ENCODE results near the gene ERCC5.

The ERCC5 gene

DNA sequence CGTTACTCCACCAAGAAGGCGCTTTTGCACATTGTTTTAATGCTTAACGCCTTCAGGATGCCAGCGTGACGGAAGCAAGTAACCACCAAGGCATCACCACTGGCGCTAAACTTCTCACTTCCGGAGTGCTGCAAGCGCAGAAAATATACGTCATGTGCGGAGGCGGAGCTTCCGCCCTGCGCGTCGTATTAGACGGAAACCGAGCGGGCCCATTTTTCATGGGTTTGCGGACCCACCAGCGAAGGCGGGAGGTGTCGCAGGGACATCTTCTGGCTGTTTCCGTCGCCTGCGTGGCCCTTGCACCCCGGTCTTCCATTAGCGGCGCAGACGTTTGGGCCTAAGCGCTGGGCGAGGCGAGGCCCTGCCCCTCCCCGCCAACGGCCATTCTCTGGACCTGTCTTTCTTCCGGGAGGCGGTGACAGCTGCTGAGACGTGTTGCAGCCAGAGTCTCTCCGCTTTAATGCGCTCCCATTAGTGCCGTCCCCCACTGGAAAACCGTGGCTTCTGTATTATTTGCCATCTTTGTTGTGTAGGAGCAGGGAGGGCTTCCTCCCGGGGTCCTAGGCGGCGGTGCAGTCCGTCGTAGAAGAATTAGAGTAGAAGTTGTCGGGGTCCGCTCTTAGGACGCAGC lies at the start of gene ERCC5:
Gene ERCC5, plus strand, starts transcription at position 403 of the 631 bp plus-strand sequence. CDS start 235 bp downstream, outside the sequence.
- DNase-seq, result peak; percentile 86 to 90

DNA sequence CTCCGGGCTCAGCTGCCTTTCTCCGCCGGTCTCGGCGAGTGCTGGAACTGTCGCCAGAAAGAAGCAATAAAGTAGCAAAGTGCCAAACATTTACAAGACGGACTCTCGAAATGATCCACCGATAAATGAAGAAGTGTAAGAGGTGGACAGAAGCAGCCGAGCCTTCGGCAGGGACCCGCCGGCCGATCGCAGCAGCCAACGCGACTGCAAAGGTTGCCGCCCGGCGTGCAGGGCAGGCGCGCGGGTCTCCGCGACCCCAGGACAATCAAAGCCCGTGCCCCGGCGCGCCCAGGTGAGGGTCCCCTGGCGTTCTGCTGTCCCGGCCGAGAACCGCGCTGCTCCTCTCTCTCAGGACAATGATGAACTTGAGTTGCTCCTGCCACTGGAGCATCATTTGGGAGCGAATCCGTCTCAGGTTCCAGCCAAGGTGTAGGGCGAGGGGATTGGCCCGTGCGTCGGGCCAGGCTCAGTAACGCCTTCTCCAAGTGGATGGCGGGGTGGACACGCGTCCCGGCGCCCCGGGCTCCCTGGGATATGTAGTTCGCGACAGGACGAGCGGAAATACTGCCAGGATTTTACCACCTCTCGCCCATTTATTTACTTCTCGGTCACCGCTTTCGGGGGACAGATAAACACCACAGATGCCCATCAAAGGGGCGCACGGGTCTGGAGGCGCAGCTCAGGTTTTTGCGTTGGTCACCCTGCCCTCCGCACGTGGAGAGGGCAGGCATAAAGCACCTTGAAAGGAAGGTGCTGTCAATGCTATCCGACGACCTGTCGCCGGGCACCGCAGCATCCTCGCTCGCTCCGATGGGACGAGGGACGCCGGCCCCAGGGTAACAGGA lies 47.0 kb upstream of the ERCC5 start, which contains the start of the genes BIVM and POGLUT2:
Gene BIVM, plus strand, starts transcription at position 539 of the 845 bp plus-strand sequence. CDS start 8,149 bp downstream, outside the sequence.
Gene POGLUT2, minus strand, starts transcription at position 396 of the 845 bp plus-strand sequence. Its CDS starts 306 bp downstream, at position 90.
- DNase-seq, result peak; percentile 79 to 86

DNA sequence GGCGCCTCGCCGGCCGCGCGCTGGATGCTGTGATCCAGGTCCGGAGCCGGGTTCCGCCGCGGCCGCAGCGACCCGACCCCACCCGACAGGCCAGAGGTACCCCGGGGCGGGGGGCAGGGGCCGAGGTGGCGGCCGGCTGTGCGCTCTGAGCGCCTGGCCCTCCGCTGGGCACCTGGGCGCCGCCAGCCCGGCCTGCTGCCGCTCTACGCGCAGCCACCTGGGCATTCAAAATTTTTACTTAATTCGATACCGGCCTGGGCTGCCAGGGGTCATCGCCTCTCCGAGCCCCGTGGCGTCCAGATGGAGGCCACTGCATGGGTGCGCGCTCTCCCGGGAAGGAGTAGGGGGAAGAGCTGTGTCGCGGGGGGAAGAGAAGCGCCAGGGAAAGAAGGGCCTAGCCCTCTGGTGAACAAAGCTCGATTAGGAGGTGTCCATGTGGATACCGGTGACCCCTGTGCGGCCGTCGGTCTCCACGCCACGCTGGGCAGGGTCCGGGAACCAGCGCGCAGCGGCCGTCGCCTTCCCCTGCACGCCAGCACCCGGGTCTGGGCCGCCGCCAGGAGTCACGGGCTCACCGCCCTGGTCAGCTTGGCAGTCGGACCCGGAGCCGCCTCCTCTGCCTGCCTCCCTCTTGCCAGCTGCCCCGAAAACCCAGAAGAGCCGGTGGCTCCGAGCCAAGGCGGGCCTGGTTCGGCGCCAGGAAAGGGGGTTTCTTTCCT lies 46.2 kb upstream of the ERCC5 start:
- peak in 1 of 2 donors; percentile 62 for DNase-seq

- DNase-seq, result peak; percentile 53 to 64
Observed at GRCh38 chr13:102800145-102801041, 45.4 kb upstream of the ERCC5 start.

- no peak for DNase-seq
Observed at GRCh38 chr13:102805680-102806079, 40.2 kb upstream of the ERCC5 start.

- no peak for DNase-seq
Observed at GRCh38 chr13:102807699-102808098, 38.1 kb upstream of the ERCC5 start.

GRCh38 chr13:102812611-102813287 lies 33.1 kb upstream of the ERCC5 start:
- DNase-seq, result no peak

DNA sequence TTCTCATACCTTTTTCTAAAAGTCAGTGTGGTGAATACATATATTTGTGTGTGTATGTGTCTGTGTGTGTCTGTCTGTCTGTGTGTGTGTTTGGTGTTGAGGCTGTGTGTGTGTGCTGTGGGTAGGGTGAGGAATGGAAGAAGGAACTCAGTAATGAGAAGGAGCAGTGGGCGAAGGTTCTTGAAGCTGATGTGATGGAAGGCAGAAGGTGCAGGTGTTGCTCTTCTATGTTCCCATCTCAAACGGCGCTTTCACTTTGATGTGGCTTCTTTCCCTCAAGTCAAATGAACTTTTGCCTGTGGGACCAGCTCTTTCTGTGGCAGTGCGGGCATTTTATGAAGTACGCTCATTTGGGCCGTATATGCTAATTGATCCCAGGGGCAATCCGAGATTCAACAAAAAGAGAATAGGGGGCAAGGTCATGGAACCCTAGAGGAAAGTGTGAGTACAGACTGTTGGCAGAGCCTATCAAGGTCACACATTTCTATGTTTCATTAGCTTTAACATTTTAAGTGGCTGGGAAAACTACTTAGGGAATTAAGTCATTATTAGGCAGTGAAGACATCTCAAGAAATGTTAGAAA lies 31.7 kb upstream of the ERCC5 start:
- DNase-seq, result no peak

DNA sequence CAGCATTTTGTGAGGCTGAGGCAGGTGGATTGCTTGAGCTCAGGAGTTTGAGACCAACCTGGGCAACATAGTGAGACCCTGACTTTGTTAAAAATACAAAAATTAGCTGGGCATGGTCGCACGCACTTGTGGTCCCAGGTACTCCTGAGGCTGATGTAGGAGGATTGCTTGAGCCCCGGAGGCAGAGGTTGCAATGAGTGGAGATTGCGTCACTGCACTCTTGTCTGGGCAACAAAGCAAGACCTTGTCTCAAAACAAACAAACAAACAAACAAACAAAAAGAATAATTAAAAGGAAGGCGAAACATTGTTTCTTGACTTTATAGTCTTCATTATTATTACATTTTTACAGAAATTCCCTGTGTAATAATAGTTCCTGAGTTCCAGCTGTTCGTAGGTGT lies 31.0 kb upstream of the ERCC5 start:
- DNase-seq, result no peak

- DNase-seq, result no peak
Observed at GRCh38 chr13:102815788-102816187, 30.0 kb upstream of the ERCC5 start.

- no peak for DNase-seq
Observed at GRCh38 chr13:102816708-102817107, 29.1 kb upstream of the ERCC5 start.

GRCh38 chr13:102817241-102817640 lies 28.6 kb upstream of the ERCC5 start:
- no peak for DNase-seq

GRCh38 chr13:102817907-102818306 lies 27.9 kb upstream of the ERCC5 start:
- no peak for DNase-seq

- DNase-seq, result no peak
Observed at GRCh38 chr13:102825400-102825799, 20.4 kb upstream of the ERCC5 start.

DNA sequence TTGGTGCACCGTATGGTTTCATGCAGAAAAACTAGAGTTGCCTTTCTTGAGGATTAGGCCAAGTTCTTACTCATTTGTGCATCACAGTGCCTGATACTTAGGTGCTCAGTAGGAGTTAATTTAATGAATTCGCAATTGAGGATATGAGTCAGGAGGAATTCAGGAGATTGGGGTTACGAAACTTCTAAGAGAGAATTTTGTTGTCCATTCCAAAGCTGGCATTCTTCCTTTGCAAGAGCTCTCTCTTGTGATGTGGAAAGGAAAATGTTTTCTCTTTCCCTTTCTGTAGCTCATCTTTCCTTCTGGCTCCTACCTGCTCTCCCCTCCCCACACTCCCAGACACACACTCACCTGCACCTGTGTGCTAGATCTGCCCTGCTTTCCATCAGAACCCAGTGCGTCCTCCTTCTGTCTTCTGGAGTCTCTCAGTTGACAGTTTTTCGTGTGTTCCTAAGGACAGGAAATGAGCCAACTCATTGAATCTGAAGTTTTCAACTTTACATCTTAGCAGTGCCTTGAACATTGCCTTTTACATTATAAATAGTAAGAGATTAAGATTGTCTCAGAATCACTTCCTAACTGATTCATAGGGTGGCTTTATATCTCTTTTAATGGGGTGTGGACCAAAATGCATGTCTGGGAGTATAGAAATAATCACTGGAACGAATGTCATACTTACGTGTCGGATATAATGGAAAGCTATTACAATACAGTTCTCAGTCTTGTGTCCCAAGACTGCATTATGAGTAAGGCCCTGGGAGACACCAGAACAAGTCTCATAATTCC lies 19.7 kb upstream of the ERCC5 start:
- DNase-seq, result peak in 1 of 2 donors; percentile 15

DNA sequence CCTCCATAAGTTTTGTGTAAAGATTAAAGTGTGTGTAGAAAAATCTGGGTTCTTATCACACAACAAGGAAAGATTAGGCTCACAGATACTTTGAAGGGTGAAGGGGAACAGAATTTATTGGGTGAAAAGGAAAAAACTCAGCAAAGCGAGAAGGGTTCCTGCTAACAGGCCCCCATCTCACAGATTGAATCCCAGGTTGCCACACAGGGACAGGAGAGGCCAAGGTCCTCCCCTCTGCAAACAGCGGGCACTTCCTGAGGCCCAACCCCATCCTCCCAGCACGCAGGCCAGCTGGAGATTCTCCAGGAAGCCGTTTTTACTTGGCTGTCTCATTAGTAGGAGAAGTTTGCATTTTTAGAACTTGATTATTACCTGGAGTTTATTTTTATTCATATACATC lies 15.2 kb upstream of the ERCC5 start:
- no peak for DNase-seq

DNA sequence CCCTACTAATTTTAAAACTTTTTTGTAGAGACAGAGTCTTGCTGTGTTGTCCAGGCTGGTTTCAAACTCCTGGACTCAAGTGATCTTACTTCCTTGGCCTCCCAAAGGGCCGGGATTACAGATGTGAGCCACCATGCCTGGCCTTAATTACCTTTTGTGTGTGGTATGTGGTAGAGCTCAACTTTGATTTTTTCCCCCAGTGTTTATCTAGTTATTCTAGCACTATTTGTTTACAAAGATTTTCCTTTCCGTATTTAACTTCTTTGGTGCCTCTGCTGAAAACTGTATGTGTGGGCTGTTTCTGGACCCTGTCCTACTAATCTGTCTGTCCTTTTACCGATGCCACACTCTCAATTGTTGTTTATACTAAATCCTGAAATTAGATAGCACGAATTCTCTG lies 9.4 kb upstream of the ERCC5 start:
- DNase-seq, result no peak

GRCh38 chr13:102838273-102838672 lies 7.6 kb upstream of the ERCC5 start:
- DNase-seq, result no peak

DNA sequence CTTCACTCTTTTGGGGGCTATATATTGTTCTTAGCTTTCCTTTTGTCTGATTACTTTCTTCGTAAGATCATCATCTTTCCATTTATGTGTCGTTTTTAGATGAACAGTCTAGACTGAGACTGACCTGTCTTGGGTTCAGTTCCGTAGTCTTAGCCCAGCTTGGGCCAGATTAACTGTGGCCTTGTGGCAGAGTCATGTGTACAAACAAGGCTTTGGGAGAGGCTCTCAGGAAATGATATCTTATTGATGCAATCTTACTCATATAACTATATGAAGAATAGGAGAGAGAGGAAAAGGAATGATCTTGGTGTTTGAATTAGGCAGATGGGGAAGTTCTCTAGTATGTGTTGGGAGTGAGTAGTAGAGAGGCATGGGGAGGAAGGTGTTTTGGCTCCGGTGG lies 6.8 kb upstream of the ERCC5 start:
- no peak for DNase-seq

DNA sequence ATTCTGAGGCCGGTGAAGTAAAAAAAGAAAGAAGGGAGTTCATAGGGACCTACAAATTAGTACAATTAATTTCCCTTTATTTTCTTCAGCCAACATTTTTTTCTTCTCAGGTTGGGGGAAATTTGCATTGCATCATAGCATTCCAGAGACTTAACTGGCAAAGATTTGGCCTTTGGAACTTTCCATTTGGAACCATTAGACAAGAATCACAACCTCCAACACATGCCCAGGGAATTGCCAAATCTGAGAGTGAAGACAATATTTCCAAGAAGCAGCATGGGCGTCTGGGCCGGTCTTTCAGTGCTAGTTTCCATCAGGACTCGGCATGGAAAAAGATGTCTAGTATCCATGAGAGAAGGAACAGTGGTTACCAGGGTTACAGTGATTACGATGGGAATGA lies 6.4 kb upstream of the ERCC5 start:
- no peak for DNase-seq

GRCh38 chr13:102845289-102845629 lies 573 bp upstream of the ERCC5 start:
- no peak for DNase-seq

Data from hippocampal formation (tissue), 2 donors.